ENCODE data around the gene TACC2.

DNA sequence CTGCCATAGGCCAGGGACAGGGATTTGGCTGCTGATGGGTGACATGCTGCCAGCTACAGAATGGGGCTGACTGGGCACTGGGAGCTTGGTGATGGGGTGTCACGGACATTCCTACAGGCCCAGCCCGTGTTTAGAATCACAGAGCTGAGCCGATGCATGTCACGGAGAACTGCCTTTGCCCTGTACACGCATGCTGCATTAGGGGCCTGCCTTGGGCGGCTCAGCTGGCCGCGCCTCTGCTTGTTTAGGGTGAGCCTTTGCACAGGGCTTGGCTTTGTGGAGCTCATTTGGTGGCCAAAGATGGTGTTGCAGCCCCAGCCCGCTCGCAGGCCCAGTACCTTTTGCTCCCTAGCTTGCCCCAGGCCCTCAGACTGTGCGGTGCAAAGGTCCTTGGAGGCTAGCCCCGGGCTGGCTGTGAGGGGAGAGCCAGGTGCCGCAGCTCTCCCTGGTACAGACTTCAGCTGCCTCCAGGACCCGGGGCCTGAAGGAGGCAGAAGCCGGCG lies 173.8 kb downstream of the TACC2 start:
- TF ChIP-seq EZH2phosphoT487 (IDR thresholded peaks at IDR 0.05; ENCODE audit: insufficient read depth, low read depth) (no peak), EZH2 (IDR thresholded peaks at IDR 0.05; ENCODE audit: insufficient read depth, poor library complexity, severe bottlenecking) (no peak)
